NCI-H345 treated with DMSO at 0.1 percent for 48 hours (cell line): Measurements from ENCODE around the gene IVL.

Source experiments
- DNase-seq: peaks from one replicate; lab custom pipeline; 2025; ENCODE audit not compliant: unreplicated experiment; lab: John Stamatoyannopoulos, UW

IVL gene, protein sequence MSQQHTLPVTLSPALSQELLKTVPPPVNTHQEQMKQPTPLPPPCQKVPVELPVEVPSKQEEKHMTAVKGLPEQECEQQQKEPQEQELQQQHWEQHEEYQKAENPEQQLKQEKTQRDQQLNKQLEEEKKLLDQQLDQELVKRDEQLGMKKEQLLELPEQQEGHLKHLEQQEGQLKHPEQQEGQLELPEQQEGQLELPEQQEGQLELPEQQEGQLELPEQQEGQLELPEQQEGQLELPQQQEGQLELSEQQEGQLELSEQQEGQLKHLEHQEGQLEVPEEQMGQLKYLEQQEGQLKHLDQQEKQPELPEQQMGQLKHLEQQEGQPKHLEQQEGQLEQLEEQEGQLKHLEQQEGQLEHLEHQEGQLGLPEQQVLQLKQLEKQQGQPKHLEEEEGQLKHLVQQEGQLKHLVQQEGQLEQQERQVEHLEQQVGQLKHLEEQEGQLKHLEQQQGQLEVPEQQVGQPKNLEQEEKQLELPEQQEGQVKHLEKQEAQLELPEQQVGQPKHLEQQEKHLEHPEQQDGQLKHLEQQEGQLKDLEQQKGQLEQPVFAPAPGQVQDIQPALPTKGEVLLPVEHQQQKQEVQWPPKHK

DNA sequence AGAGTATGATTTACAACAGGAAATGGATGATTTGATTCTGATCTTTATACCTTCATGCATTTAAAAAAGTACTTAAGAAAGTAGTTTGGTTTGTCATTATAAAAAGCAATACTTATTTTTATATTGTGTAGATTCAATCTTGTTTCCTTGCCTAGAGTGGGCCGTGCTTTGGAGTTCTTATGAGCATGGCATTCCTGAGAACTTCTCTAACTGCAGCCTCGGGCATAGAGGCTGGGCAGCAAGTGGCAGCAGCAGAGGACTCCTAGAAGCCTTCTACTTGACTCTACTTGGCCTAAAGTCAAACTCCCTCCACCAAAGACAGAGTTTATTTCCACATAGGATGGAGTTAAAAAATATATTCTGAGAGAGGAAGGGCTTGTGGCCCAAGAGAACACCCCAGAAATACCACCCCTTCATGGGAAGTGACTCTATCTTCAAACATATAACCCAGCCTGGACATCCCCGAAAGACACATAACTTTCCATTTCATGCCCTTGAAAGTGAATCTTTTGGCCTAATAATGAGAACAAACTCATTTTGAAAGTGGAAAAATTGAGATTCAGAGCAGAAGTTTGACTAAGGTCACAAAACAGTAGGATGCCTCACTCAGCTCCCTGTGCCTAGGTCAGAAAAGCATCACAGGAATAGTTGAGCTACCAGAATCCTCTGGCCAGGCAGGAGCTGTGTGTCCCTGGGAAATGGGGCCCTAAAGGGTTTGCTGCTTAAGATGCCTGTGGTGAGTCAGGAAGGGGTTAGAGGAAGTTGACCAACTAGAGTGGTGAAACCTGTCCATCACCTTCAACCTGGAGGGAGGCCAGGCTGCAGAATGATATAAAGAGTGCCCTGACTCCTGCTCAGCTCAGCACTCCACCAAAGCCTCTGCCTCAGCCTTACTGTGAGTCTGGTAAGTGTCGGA lies at the start of gene IVL:
IVL (plus strand) TSS at position 861 of the 916 bp plus-strand sequence. CDS start 1,252 bp downstream, outside the sequence.
- DNase-seq = no peak

- no peak for DNase-seq
Observed at GRCh38 chr1:152859696-152860095, 48.6 kb upstream of the IVL start, which contains the start of gene LCE7A. LCE7A (plus strand) TSS chr1:152859996; CDS start chr1:152860698, 702 bp downstream.

DNA sequence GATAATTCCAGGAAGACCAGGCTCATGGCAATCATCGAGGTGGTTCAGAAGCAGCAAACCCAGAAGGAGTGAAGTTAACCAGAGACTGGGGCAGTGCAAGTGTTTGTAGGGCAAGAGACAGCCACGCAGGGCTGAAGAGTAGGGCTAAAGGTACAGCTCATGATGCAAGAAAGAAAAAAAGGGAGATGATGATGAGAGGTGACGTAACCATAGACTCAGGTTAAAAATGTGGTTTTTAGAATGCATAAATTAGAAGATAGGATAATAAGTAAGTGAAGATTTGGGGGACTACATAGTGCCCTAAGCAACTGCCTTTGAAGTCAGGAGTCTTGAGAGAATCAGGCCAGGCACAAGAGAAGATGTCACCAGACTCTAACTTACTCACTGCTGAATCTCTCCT lies 48.2 kb upstream of the IVL start:
- no peak for DNase-seq

- no peak for DNase-seq
Observed at GRCh38 chr1:152861374-152861773, 47.0 kb upstream of the IVL start.

GRCh38 chr1:152864443-152864842 lies 43.9 kb upstream of the IVL start:
- DNase-seq = no peak

DNA sequence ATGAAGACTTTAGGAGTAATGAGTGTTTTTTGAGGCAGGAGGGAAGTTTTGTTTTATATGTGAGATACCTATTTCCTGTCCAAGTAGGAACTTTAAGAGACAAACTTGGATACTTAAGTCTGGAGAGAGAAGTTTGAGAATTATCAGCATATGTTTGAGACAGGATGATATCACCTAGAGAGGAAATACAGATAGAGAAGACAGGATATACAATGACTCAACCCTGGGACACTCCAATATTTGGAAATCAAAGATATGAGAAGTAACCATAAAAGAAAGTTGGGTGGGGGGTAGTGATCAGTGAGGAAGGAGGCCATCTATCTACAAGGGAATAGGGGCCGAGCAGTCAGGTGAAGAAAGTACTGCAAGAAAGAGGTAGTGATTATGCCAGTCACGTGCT lies 42.0 kb upstream of the IVL start:
- DNase-seq = no peak

GRCh38 chr1:152869808-152870419 lies 38.4 kb upstream of the IVL start:
- DNase-seq = peak; percentile 31

GRCh38 chr1:152870831-152871730 lies 37.3 kb upstream of the IVL start:
- no peak for DNase-seq

- DNase-seq = no peak
Observed at GRCh38 chr1:152871731-152872126, 36.6 kb upstream of the IVL start.

DNA sequence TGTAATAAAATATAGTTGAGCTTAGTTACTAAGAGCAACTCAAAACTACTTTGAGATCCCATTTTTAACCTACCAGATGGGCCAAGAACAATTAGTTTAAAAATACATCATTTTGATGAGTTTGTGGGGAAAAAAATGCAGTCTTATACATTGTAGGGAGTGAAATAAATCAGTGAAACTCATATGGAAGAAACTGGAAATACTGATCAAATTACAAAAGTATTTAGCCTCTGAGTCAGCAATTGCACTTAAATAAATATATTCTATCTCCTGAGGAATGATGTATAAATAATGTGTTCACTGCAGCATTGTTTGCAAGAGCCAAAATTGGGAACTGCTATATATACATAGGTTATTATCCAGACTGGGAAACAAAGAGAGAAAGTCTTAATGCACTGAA lies 34.9 kb upstream of the IVL start:
- no peak for DNase-seq

DNA sequence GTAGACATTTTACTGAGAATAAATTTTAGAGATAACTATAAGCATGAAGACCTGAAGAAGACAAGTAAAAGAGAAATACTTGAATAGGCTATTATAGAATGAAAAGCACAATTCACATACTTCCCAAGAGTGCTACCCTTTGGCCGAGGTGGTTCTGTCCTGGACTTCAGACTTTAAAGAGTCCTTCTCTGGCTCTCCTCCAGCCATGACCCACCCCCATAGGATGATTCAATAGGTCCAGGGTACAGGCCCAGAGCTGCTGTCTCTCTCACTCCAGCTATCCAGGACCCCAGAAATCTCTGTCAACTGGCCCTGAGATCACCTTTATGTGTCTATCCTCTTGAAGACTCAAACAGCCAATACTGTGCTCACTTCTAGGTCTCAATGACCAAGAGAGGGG lies 31.5 kb upstream of the IVL start:
- no peak for DNase-seq

DNA sequence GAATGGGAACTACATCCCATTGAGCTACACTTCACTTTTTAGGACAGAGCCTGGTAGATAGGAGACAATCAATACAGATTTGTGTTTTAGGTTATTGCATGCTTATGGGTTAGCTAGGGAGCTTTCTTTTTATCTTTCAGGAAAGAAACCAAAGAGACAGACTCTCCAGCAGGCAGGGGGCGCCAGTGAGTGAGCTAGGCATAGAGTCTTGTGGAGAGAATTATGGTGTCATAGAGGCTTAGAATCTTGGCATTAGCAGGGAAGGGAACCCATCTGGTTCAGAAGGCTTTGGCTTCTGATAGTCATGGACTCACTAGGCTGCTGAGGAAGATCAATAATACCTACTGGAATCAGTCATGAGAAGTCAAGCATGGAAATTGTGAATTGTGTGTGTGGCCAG lies 30.3 kb upstream of the IVL start, which contains the start of gene SMCP:
SMCP (plus strand) TSS at position 281 of the 400 bp plus-strand sequence. CDS start 6,101 bp downstream, outside the sequence.
- DNase-seq = no peak

DNA sequence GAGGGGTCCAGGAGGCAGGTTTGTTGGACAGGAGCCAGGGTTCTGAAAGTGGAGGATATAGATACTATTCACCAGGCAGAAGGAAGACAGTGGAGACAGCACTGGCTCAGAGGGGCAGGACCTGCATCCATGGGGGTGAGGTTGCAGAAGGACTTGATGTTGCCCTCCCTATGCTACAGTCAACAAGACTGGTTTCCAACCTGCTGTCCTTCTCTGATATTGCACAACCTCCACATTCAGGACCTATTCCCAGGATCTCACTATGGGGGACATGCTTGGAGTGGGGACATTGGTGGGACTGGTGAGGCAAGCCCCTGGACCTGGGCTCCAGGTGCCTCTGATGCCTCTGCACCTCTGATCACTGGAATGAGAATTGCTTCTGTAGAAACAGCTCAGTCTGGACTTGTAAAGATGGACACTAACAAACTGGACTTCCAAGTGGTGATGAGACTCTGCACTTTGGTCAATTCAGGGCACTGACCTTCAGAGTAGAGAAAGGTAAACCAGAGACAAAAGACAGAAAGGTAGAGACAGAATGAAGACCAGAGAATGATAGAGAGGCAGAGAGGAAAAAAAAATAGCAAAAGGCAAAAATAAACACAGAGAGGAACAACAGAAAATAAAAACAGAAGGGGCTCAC lies 28.7 kb upstream of the IVL start:
- DNase-seq = no peak

DNA sequence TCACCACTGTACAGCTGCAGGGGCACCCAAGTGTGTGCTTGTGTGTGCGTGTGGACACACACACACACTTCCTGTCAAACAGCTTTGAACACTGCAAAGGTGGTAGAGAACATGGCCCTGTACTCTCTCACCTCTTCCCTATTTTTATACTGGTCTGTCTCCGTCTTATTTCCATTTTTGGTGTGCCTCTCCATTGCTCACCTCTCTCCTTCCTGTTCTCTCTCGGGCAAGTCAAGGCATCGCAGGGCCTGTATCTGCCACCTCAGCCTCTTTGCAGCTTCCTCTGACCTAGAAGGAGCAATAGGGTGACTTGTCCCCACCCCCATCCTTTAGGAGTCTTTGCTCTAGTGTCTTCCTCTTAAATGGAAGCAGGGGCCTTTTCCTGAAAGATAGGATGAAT lies 28.0 kb upstream of the IVL start:
- DNase-seq = no peak

- DNase-seq = no peak
Observed at GRCh38 chr1:152880907-152881306, 27.4 kb upstream of the IVL start.

GRCh38 chr1:152884085-152884484 lies 24.3 kb upstream of the IVL start:
- DNase-seq = no peak

DNA sequence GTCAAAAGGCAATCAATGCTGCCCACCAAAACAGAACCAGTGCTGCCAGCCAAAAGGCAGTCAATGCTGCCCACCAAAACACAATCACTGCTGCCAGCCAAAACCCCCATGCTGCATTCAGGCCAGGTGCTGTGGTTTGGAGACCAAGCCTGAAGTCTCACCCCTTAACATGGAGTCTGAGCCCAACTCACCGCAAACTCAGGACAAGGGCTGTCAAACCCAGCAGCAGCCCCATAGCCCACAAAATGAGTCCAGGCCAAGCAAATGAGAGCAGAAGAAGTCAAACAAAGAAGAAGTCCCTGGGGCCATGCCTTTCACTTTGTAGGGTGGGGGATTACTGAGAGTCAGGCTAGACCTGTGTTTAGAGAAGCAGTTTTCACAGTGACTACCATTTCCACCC lies 23.8 kb upstream of the IVL start:
- DNase-seq = no peak

DNA sequence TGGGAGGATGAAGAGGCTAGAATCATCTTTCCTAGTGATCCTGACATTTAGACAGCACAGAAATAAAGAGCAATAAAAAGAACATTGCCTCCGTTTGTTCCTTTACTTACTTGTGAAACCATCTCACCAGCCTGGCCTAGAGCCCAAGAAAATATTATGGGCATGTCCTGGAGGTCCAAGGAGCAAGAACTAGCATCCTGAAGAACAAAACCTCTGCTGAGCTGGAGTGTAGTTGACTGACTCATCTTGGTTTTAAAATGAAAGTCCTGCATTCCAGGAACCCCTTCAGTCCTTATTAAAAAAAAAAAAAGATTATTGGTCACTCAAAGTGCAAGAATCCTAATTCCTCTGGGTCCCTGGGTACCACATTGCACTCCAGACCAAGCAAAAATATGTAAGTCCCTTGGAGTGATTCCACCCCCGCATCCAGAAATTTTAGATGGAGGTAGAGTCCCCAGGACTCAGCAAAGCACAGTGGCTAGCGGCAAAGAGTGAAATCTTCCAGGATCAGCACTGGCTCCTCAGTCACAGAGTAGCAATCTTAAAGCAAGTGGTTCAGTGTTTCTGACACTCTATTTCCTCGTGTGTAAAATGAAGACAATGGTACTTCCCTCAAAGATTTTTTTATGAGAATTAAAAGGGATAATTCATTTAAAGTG lies 23.3 kb upstream of the IVL start:
- no peak for DNase-seq

- no peak for DNase-seq
Observed at GRCh38 chr1:152886085-152886484, 22.3 kb upstream of the IVL start.
